H54 (cell line): ENCODE results near the gene TH.

Experiments used
- DNase-seq: peaks from one replicate; pipeline ENCODE4 v3.0.0; 2011; ENCODE audit warnings: low spot score, mixed read lengths; ENCODE audit not compliant: insufficient read length
- FAIRE-seq: peaks from 3 replicates; lab custom pipeline; 2011; peaks lifted over from hg19 to GRCh38; lab: Jason Lieb, UNC
- POLR2A ChIP-seq: IDR thresholded peaks from 2 replicates; pipeline ENCODE4 v1.6.1; 2011; ENCODE audit warnings: low read depth, mild to moderate bottlenecking, low read length

The TH gene

DNA sequence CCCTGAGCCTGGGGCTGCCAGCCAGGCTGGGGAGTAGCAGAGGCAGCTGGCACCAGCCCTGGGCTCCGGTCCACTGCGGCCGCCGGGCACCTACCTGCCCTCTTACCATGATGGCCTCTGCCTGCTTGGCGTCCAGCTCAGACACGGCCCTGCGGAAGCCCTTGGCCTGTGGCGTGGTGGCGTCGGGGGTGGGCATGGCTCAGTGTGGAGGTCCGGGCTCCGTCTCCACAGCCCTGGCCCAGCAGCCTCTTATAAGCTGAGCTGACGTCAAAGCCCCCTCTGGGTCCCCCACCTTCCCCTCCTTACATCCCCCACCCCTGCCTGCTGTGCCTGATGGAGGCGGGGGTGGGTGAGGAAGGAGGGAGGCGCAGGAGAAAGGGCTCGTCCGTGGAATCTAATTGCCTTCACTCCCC lies at the start of gene TH:
TH (minus strand) TSS at position 225 of the 413 bp plus-strand sequence; CDS start at position 196, 29 bp downstream.
- TF ChIP-seq POLR2A, result no peak
- no peak for FAIRE-seq
- DNase-seq, result no peak

DNA sequence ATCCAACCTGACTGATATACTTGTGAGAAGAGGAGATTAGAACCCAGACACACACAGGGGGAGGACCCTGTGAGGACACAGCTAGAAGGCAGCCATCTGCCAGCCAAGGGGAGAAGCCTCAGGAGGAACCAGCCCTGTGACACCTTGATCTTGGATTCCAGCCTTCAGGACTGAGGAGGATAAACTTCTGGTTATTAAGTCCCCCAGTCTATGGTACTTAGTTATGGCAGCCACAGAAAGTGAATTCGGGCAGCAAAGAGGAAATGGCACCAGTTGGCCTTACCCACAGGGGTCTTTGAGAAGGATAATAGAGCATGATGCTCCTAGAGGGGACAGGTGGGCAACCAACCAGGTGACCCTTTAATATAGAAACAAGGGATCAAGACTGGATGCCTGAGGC lies 49.4 kb upstream of the TH start:
- FAIRE-seq, result no peak
- no peak for DNase-seq
- TF ChIP-seq POLR2A, result no peak

- no peak for TF ChIP-seq POLR2A
- DNase-seq, result no peak
- FAIRE-seq, result no peak
Observed at GRCh38 chr11:2220173-2220771, 48.7 kb upstream of the TH start.

- no peak for TF ChIP-seq POLR2A
- DNase-seq, result no peak
- FAIRE-seq, result no peak
Observed at GRCh38 chr11:2219318-2220017, 47.9 kb upstream of the TH start.

GRCh38 chr11:2218031-2218633 lies 46.5 kb upstream of the TH start:
- no peak for DNase-seq
- TF ChIP-seq POLR2A, result no peak
- no peak for FAIRE-seq

DNA sequence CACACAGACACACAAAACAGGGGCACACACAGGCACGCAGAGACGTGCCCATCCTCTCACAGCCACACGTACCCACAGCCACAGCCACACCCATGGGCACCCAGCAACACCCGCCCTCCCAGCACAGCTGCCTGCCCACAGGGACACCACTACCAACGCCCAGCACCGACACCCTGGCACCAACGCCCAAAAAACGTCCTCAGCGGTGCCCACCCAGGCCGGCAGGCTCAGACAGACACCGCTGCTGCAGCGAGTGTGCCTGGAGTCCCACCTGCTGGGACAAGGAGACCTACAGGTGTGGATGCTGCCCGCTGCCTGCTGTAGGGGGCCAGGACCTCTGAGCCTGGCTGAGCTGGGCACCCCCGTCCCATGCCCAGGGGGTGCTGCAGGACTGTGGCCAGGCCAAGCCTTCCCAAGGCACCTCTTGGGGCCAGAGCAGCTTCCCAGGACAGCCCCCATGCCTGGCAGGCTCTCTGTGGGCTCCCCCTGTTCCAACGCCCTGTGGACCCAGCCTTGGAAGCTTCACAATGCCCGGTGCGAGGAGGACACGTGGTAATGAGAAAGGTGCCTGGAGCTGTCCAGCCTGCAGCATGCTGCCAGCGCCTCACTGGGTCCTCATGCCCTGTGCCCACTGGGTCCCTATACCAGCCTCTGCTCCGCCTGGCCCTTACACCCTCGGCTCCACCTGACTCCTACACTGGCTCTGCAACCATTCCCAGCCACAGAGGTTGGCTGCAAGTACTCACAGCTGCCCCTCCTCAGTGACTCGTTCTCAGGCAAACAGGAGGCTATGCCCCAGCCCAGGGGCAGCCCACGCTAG lies 45.8 kb upstream of the TH start:
- FAIRE-seq (no peak), DNase-seq (no peak)
- no peak for TF ChIP-seq POLR2A

- DNase-seq, result no peak
- no peak for FAIRE-seq
- no peak for TF ChIP-seq POLR2A
Observed at GRCh38 chr11:2216400-2217064, 44.9 kb upstream of the TH start.

DNA sequence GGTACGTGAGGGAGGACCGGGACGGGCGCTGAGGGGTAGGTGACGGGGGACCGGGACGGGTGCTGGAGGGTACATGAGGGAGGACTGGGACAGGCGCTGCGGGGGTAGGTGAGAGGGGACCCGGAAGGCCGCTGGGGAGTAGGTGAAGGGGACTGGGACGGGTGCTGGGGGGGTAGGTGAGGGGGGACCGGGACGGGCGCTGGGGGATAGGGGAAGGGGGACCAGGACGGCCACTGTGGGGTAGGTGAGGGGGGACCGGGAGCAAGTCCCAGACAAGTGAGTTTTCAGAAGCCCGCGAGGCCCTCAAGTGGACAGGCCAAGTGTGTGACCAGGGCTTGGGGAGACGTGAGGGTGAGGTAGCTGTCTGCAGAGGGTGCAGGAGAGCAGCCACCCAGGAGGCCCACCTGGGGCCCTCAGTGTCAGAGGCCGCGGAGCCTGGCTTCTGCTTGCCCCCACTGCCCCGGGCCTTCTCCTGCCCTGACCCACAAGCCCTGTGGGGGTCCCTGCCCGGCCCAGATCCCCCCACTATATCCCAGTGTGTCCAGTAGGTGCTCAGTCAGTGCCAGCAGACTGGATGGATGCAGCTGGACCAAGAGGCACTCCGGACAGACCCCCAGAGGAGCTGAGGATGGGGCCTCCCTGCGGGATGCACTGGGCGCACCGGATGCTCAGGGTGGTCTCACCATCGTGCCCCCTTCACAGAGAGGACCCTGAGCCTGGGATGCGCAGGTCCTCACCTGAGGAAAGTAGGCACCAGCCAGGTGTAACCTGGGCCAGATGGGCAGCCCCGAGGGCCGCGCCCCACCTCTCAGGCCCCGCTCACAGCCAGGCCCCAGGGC lies 44.2 kb upstream of the TH start:
- DNase-seq (no peak), FAIRE-seq (no peak)
- no peak for TF ChIP-seq POLR2A

DNA sequence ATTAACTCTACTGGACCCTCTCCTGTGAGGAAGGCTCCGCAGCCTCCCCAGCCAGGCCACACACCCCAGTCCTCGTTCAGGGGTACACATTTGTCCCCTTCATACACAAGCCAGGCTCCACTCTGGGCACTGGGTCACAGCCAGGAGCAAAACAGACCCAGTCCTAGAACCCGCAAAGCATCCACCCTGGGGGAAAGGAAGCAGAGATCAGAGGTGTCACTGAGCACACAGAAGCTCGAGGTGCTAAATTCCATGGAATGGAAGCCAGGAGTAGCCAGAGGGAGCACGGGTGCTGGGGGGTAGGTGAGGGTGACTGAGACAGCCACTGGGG lies 43.6 kb upstream of the TH start:
- FAIRE-seq, result no peak

GRCh38 chr11:2214527-2215229 lies 43.1 kb upstream of the TH start:
- FAIRE-seq, result no peak
- TF ChIP-seq POLR2A, result no peak
- DNase-seq, result no peak

More for the DNA sequence above, 43.6 kb upstream of the TH start:
- no peak for TF ChIP-seq POLR2A
- no peak for DNase-seq

DNA sequence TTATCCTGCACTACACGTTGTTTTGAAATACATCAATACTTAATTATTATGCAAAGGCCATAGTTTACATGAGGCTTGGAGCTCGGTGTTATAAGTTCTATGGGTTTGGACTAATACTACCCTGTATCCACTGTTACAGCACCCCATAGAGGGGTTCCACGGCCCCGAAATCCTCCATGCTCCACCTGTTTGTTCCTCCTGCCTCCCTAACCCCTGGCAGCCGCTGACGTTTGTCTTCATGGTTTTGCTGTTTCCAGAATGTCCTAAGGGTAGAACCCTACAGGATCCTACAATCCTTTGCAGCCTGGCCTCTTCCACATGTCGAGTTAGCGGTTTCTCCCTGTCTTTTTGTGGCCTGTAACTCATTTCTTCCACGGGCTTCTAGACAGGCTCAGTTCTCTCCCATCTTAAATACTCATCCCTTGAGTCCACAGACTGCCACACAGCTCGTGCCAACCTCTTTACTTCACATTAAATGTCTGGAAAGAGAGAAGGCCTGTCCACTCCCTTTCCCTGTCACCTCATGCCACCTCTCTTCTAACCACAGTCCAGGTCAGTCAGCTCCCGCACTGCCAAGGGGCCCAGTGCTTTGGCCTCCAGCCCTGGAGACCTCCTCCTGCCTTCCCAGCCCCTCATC lies 42.4 kb upstream of the TH start:
- DNase-seq (no peak), FAIRE-seq (no peak)
- TF ChIP-seq POLR2A, result no peak

DNA sequence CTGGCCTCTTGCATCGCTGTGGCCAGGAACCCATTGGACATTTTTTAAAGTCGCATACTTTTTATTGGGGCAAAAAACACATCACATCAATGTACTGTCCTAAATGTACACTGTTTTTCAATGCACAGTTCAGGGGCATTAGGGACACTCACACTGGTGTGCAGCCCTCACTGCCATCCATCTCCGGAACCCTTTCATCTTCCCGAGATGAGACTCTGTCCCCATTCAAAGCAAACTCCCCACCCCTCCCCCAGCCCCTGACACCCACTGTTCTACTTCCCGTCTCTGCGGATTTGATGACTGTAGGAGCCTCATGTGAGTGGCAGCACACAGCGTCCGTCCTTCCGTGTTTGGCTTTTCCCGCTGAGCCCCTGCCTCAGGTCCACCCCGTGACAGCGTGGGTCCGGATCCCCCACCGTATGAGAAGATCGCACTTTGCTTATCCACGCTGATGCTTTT lies 41.8 kb upstream of the TH start:
- FAIRE-seq (no peak), DNase-seq (no peak)
- no peak for TF ChIP-seq POLR2A
